Measurements from ENCODE around the gene MITD1.
A peak's percentile ranks its signal among the peaks of the same experiment; 100 is the strongest.
"Not testable (repeated sequence)": the region's sequence is repeated elsewhere in the genome, so short reads cannot be mapped to it uniquely, and the experiment has no call there.

MITD1 gene

GRCh38 chr2:99154643-99155536 is 26.0 kb downstream of the MITD1 start, which contains the start of the genes LIPT1 and TSGA10:
TSS of gene LIPT1 (plus strand) at chr2:99154967. CDS start at chr2:99161958, 6,991 bp downstream.
TSS of gene TSGA10 (minus strand) at chr2:99154942. CDS start at chr2:99109439, 45,503 bp downstream.
- DNase-seq: peak; percentile 72 to 83

- DNase-seq: no peak
Measured at GRCh38 chr2:99153921-99154604, 26.8 kb downstream of the MITD1 start.

DNA sequence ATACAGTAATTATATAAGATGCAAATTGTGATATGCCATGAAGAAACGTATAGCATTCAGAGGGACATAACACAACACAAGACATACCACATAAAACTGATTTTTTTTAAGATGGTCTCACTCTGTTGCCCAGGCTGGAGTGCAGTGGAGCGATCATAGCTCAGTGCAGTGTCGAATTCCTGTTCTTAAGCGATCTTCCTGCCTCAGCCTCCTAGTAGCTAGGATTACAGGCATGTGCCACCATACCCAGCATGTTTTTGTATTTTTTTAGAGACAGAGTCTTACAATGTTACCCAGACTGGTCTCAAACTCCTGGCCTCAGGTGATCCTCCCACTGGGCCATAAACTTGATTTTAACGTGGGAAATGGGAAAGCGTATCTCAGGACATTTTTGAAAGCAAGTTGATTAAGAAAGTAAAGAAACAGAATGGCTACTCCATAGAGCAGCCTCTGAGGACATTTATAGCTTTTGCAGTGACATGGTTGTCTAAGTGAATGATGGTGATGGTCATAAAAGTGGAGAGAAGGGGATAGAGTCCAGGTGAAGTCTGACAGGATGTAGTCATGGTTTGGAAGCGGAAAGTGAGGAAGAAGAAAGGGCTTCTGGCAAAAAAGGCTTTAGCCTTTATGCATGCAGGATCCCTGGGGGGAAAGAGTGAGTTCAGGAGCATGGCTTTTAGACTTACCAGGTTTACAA is 28.5 kb downstream of the MITD1 start:
- no peak for DNase-seq

GRCh38 chr2:99150706-99151105 is 30.2 kb downstream of the MITD1 start:
- no peak for DNase-seq

- peak; percentile 93 for DNase-seq
Measured at GRCh38 chr2:99141110-99142108, 39.4 kb downstream of the MITD1 start, which contains the start of gene C2orf15. TSS of gene C2orf15 (plus strand) at chr2:99141707. CDS start at chr2:99150559, 8,852 bp downstream.

GRCh38 chr2:99140860-99141109 is 40.1 kb downstream of the MITD1 start:
- no peak for DNase-seq

GRCh38 chr2:99140056-99140859 is 40.6 kb downstream of the MITD1 start:
- DNase-seq: peak in 1 of 2 donors; percentile 67

GRCh38 chr2:99139003-99139402 is 41.9 kb downstream of the MITD1 start:
- DNase-seq: no peak

GRCh38 chr2:99135044-99135556 is 45.8 kb downstream of the MITD1 start:
- not testable (repeated sequence) for DNase-seq

DNA sequence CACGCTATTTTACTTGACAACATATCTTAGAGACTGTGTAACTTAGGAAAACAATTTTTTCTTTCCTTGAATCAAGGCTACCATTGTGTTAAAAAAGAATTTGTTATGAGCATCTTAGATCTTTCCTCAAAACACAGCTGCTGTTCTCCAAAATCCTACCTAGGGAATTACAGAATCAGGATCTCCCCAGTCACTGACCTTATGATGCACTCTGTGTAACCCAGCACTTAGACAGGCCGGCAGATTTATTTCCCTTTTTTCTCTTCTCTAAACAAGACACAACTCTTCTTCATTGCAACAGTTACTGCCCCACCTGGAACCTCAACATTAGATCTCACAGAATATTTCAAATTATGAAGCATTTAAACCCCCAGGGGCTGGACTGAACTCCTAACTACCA is 52.9 kb downstream of the MITD1 start:
- DNase-seq: no peak
